NCI-H2029 (cell line): ENCODE results near the gene MEG3.

Source experiments
- DNase-seq: peaks from one replicate; lab custom pipeline; 2025; lab: John Stamatoyannopoulos, UW

MEG3 gene

GRCh38 chr14:100849115-100849781 lies 23.3 kb downstream of the MEG3 start:
- no peak for DNase-seq

DNA sequence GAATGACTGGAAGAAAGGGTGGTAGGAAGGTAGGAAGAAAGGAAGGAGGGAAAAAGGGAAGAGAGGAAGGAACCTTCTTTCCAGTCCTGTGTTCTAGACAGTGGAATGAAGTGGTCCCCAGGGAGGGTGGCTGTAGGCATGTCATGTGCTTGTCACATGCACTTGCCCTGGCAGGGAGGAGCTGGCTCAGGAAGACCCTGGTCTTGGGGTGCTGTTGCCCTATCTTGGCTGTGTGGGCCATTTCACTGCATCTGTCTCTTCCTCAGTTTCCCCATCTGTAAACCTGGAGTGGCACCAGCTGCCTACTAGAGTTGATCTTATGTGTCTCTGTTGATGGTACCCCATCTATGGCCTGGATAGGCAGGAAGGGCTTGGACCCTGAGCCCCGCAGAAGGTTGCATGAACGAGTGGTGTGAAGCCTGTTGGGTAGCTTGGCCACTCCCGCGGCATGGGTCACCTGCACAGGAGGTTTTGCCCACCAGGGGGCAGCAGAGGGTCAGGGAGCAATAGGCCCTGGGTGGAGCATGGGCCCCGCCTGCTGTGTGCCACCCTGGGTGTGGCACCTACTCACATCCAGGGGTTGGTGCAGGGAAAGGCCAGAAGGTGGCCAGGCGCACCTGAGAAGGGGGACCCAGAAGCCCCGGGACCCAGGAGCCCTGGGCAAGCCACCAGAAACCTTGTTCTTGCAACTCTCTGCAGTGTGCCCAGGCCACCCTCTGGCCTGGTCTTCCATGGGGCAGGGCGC lies 25.1 kb downstream of the MEG3 start:
- peak; percentile 26 for DNase-seq

DNA sequence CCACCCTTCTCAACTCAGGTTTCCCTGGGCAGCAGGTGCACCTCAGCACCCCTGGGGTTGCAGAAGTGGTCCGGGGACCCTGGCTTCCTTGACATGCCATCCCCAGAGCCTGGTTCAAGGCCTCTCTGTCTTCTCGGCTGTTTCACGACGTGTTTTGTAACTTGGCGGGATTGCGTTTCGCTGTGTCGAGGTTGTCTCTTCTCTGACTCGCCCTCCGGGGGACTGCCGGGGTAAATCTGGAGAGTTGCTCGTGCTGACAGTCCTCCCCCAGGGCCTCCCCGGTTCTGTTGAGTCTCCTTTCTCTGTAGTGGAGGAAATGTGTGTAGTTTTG lies 25.6 kb downstream of the MEG3 start:
- no peak for DNase-seq

- DNase-seq: no peak
Measured at GRCh38 chr14:100851946-100852620, 26.2 kb downstream of the MEG3 start.

DNA sequence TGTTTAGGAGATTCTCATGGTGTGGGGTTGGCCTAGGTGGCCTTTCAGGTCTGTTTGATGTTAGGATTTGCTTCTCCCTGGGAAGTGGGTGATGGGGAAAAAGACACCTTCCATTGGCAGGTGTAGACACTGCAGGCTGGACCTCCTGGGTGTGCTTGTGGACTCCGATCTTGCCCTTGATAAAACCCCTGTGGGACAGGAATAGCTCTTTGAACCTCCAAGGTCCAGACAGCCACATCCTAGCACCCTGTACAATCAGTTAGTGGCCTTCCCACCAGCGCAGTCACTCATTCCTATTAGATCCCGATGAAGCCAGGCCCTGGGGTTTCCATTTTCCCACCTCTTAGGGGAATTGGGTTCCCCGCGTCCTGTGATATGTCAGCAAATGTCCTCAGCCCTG lies 28.5 kb downstream of the MEG3 start:
- DNase-seq: no peak

GRCh38 chr14:100855256-100855930 lies 29.5 kb downstream of the MEG3 start:
- no peak for DNase-seq

GRCh38 chr14:100856056-100856950 lies 30.4 kb downstream of the MEG3 start:
- no peak for DNase-seq

GRCh38 chr14:100857233-100857922 lies 31.5 kb downstream of the MEG3 start:
- no peak for DNase-seq

- DNase-seq: no peak
Measured at GRCh38 chr14:100857923-100858837, 32.3 kb downstream of the MEG3 start.

GRCh38 chr14:100858838-100859220 lies 32.9 kb downstream of the MEG3 start:
- no peak for DNase-seq

- no peak for DNase-seq
Measured at GRCh38 chr14:100859781-100860180, 33.9 kb downstream of the MEG3 start.

GRCh38 chr14:100860556-100861187 lies 34.8 kb downstream of the MEG3 start:
- DNase-seq: no peak

DNA sequence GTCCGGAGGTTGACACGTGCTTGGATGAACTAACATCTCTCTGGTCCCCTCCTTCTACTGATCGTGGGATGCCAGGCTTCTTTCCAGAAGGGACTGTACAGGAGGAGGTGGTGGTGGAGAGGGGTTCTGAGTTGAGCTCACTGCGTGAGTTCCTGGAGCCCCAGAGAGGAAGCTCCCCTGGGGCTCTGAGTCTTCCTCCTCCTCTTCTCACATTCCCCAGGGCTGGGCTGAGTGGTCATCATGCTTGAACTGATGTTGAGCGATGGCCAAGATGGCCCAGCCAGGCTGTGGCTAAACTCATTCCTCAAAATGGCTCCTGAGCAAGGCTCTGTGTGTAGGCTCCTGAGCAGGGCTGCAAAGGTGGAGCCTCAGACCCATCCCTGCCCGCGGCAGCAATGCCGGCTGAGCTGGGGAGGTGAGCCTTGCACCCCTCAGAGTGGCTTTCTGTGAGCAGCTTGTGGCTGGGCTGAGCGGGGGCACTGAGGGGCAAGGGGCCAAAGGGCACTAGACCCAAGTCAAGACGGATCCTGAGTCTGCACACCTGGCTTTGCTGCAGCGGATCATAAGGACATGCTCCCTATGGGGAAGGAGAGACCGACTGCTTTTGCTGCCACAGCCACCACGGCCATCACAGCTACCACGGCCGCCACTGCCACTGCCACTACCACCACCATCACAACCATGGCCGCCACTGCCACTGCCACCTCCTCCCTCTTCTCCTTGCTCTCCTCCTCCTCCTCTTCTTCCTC lies 35.4 kb downstream of the MEG3 start:
- no peak for DNase-seq

DNA sequence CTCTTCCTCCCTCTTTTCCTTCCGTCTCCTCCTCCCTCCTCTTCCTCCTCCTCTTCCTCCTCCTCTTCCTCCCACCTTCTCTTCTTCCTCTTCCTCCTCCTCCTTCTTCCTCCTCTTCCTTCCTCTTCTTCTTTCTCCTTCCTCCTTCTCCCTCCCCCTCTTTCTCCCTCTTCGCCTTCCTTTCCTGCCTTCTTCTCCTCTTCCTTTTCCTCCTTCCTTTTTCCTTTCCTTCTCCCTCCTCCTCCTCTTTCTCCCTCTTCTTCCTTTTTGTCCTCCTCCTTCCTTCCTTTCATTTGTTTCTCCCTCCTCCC lies 36.0 kb downstream of the MEG3 start:
- no peak for DNase-seq

- no peak for DNase-seq
Measured at GRCh38 chr14:100862277-100862676, 36.4 kb downstream of the MEG3 start.

- no peak for DNase-seq
Measured at GRCh38 chr14:100862793-100863192, 36.9 kb downstream of the MEG3 start.

DNA sequence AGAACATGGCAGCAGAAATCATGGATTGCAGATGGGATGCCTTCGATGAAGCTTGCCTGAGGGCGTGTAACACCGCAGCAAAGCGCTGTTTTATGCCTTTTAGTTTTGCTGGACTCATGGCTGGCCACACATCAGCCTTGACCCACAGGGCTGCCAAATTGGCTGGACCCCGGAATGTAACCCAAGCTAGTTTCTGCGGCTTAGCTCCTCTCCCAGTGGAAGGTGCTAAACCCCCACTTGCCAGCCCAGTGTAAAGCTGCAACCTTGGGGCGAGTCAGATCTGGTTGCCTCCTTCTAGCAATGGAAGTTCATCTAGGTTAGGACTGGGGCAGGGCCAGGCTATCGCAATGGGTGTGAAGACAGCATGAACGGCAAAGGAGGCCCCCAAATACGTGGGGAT lies 38.3 kb downstream of the MEG3 start:
- no peak for DNase-seq

- DNase-seq: no peak
Measured at GRCh38 chr14:100864960-100865681, 39.2 kb downstream of the MEG3 start.
